Effector memory CD8-positive, alpha-beta T cell (primary cell): ENCODE data around the gene CREG2.

Experiments
- ATAC-seq: fragments of 150-1000 bp; cut with Tn5 transposase; replicated peaks from 2 replicates; pipeline ENCODE4 v1.10.0; 2021; ENCODE audit warnings: mild to moderate bottlenecking, moderate library complexity
- DNase-seq, 3 experiments: peaks; one replicate each; pipeline ENCODE4 v3.0.0; 2021
- H3K27ac Mint-ChIP-seq, 2 donors: one replicate each; pipeline ENCODE4 v1.8.0; 2022; ENCODE audit warnings: mild to moderate bottlenecking in 2 of 2, mixed read lengths in 2 of 2, moderate library complexity in 2 of 2
- H3K27me3 Mint-ChIP-seq, 2 donors: one replicate each; pipeline ENCODE4 v1.8.0; 2022; ENCODE audit warnings: mixed read lengths in 2 of 2
- H3K36me3 Mint-ChIP-seq: one replicate; pipeline ENCODE4 v1.8.0; 2022; ENCODE audit warnings: mild to moderate bottlenecking, moderate library complexity, mixed read lengths; ENCODE audit not compliant: insufficient read depth
- H3K4me1 Mint-ChIP-seq, 2 donors: one replicate each; pipeline ENCODE4 v1.8.0; 2022; ENCODE audit warnings: low read depth in 2 of 2, mixed read lengths in 2 of 2
- H3K4me3 Mint-ChIP-seq, 2 donors: one replicate each; pipeline ENCODE4 v1.8.0; 2022; ENCODE audit warnings: mild to moderate bottlenecking in 2 of 2, mixed read lengths in 2 of 2, moderate library complexity in 2 of 2
- H3K9me3 Mint-ChIP-seq, 2 donors: one replicate each; pipeline ENCODE4 v1.8.0; 2022; ENCODE audit warnings: mixed read lengths in 2 of 2

CREG2 gene

DNA sequence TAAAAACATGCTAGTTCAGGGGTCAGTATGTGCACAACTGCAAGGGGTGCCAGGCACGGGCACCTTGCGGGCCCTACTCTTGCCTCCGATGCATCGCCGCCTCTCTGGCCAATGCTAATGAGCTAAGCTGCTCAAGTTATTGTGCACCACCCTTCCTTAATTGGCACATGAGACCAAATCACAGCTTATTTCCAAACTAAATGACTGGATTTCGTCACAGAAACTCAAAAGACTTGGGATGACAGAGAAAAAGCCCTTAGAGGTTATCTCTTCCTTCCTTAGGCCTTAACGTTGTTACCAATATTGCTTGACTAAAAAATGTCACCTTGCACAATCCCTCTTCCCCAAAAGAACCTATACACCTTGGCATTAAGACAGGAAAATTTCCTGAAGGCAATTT lies 86.5 kb downstream of the CREG2 start:
- H3K27ac Mint-ChIP-seq, result peak overlapping the region; percentile 77 to 81
- H3K4me3 Mint-ChIP-seq, result peak overlapping the region; percentile 57 to 69
- peaks cover 76 to 91% of the 10 kb centered on the region in 2 donors for H3K4me1 Mint-ChIP-seq
- H3K9me3 Mint-ChIP-seq, result no peaks in the 10 kb centered on the region
- H3K27me3 Mint-ChIP-seq, result no peaks in the 10 kb centered on the region
- ATAC-seq (no peak), DNase-seq (no peak)
- H3K36me3 Mint-ChIP-seq, result peaks cover 73% of the 10 kb centered on the region

DNA sequence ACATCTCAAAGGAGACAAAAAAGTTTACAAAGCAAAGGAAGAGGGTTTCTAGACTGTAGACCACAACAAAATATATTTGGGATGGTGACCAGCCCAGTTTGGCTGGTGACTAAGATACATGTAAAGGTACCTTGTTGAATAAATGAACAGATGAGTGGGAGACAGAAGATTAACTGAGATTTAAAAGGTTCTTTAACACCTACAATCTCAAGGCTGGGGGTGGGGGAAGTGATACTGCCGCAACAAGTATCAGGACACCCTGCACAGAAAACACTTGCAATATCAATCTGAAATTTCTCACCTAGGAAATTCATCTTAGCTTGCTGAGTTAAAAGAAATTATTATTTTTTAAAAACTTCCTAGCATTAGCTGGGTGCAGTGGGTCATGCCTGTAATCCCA lies 87.1 kb downstream of the CREG2 start:
- no peaks in the 10 kb centered on the region for H3K9me3 Mint-ChIP-seq
- peaks cover 70% of the 10 kb centered on the region for H3K36me3 Mint-ChIP-seq
- ATAC-seq, result peak; percentile 37
- peak overlapping the region; percentile 77 to 81 for H3K27ac Mint-ChIP-seq
- peaks cover 71 to 91% of the 10 kb centered on the region in 2 donors for H3K4me1 Mint-ChIP-seq
- no peak for DNase-seq
- peak overlapping the region; percentile 57 to 69 for H3K4me3 Mint-ChIP-seq
- no peaks in the 10 kb centered on the region for H3K27me3 Mint-ChIP-seq

DNA sequence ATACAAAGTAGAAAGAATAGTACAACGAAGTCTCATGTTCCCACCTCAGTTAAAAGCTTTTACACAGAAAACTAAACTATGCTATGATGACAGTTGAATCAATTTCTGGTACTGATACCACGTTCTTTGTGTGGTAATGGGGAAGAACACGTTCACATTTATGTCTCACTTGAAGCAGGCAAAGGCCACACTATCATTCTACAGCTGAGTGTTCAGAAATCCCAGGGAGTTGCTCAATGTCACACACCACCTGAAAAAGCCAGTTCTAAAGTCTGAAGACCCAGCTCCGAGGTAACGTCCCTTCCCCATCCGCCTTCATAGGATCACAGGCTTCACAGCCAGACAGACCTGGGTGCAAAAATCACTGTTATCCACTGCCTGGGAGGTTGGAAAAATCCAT lies 87.7 kb downstream of the CREG2 start:
- no peaks in the 10 kb centered on the region for H3K27me3 Mint-ChIP-seq
- no peak for ATAC-seq
- peak overlapping the region; percentile 77 to 81 for H3K27ac Mint-ChIP-seq
- H3K4me1 Mint-ChIP-seq, result peaks cover 67 to 90% of the 10 kb centered on the region in 2 donors
- H3K36me3 Mint-ChIP-seq, result peaks cover 70% of the 10 kb centered on the region
- no peak for DNase-seq
- no peaks in the 10 kb centered on the region for H3K9me3 Mint-ChIP-seq
- H3K4me3 Mint-ChIP-seq, result peak overlapping the region; percentile 57 to 69

DNA sequence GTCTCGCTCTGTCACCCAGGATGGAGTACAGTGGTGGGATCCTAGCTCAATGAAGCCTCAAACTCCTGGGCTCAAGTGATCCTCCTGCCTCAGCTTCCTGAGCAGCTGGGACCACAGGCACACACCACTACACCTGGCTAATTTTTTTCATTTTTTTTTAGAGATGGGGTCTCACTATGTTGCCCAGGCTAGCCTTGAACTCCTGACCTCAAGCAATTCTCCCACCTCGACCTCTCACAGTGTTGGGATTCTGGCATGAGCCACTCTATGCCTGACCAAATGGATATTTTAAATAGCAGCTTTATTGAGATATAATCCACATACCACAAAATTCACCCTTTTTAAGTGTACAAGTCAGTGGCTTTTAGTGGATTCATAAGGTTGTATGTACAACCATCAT lies 89.9 kb downstream of the CREG2 start:
- no peaks in the 10 kb centered on the region for H3K27me3 Mint-ChIP-seq
- H3K27ac Mint-ChIP-seq, result peak overlapping the region; percentile 80 to 81
- no peaks in the 10 kb centered on the region for H3K9me3 Mint-ChIP-seq
- DNase-seq (no peak), ATAC-seq (no peak)
- H3K36me3 Mint-ChIP-seq, result peaks cover 68% of the 10 kb centered on the region
- peaks cover 54 to 80% of the 10 kb centered on the region in 2 donors for H3K4me1 Mint-ChIP-seq
- H3K4me3 Mint-ChIP-seq, result peak overlapping the region; percentile 57 to 69

DNA sequence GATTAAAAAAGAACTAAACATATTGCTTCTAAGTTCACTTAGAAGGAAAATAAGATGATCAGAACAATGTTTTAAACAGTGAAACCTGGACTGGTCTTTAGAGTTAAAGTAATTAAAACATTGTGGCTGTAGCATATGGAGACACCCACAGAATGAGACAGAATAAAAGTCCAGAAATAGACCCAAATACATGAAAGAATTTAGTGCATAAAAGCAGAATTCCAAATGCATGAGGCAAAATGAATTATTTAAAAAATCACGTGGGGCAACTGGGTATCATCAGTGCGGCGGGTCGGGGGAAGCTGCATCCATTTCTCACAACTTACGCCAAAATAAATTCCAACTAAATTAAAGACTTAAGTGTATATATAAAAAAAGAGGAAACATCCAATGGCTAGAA lies 90.9 kb downstream of the CREG2 start:
- peaks cover 45 to 72% of the 10 kb centered on the region in 2 donors for H3K4me1 Mint-ChIP-seq
- no peak for DNase-seq
- no peaks in the 10 kb centered on the region for H3K9me3 Mint-ChIP-seq
- peaks cover 70% of the 10 kb centered on the region for H3K36me3 Mint-ChIP-seq
- peak overlapping the region in 1 of 2 donors; percentile 69 for H3K4me3 Mint-ChIP-seq
- peak overlapping the region; percentile 80 to 81 for H3K27ac Mint-ChIP-seq
- H3K27me3 Mint-ChIP-seq, result no peaks in the 10 kb centered on the region
- no peak for ATAC-seq

DNA sequence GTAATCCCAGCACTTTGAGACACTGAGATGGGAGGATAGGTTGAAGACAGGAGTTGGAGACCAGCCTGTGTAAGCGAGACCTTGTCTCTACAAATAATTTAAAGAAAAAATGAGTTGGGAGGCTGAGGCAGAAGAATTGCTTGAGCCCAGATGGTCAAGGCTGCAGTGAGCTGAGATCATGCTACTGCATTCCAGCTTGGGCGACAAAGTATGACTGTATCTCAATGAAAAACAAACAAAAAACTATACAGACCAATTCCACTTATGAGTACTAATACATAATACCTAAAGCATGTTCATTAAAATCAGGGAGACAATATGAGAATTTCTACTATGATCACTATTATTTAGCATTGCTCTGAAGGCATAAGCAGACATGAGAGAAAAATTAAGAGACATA lies 91.4 kb downstream of the CREG2 start:
- Mint-ChIP-seq H3K9me3 (no peaks in the 10 kb centered on the region), H3K27ac (peak overlapping the region in 1 of 2 donors; percentile 80), H3K4me1 (peaks cover 43 to 67% of the 10 kb centered on the region in 2 donors), H3K4me3 (peak overlapping the region in 1 of 2 donors; percentile 69), H3K27me3 (no peaks in the 10 kb centered on the region), H3K36me3 (peaks cover 69% of the 10 kb centered on the region)
- ATAC-seq (no peak), DNase-seq (no peak)
